ENCODE measurements around the gene CIAO3.

The CIAO3 gene

GRCh38 chr16:740764-741505 is at the start of gene CIAO3:
TSS of gene CIAO3 (minus strand) at chr16:740997. CDS start at chr16:740985, 12 bp downstream.
- no peak for TF ChIP-seq GATA2 (IDR thresholded peaks at IDR 0.05; ENCODE audit: low read depth, low read length)
- no peak for TF ChIP-seq GATA3 (IDR thresholded peaks at IDR 0.05; ENCODE audit: low read depth, low read length)

DNA sequence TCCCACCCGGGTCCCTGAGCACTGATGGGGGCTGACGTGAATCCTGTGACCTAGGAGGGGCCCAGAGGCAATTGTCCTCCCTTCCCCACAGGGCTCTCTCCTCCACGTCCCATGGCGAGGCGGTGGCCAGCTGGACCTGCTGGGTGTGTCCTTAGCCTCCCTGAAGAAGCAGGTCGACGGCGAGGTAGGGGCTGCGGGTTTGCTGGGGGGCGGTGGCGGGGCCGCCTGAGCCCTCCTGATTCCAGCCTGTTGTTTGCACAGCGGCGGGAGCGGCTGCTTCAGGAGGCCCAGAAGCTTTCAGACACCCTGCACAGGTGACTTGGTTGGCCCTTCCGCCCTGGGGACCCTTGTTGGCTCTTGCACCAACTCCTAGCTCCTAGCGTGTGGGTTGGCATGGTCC is 49.3 kb upstream of the CIAO3 start:
- TF ChIP-seq GATA2 (IDR thresholded peaks at IDR 0.05; ENCODE audit: low read depth, low read length) (no peak), GATA3 (IDR thresholded peaks at IDR 0.05; ENCODE audit: low read depth, low read length) (no peak)

DNA sequence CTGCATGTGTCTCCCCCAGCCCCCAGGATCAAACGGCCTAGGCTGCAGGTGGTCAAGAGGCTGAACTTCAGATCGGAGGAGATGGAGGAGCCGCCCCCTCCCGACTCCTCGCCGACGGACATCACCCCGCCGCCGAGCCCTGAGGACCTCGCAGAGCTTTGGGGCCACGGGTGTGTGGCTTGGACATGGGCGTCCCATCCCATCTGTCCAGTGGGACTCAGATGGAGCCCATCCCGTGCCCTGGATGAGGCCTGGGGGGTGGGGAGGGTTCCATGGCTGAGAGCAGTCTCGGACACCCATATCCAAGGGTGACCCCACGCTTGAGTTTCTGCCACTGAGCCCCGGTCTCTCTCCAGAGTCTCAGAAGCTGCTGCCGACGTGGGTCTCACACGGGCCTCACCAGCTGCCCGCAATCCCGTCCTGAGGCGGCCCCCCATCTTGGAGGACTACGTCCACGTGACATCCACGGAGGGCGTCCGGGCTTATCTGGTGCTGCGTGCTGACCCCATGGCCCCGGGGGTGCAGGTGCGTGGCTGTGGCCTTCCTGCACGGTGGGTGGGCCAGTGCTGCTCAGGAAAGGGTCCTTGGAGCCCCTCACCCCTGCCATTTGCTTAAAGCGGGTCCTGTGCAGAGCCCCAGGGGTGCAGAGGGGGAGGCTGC is 48.5 kb upstream of the CIAO3 start:
- no peak for TF ChIP-seq GATA2 (IDR thresholded peaks at IDR 0.05; ENCODE audit: low read depth, low read length)
- no peak for TF ChIP-seq GATA3 (IDR thresholded peaks at IDR 0.05; ENCODE audit: low read depth, low read length)

- TF ChIP-seq GATA3 (IDR thresholded peaks at IDR 0.05; ENCODE audit: low read depth, low read length) (no peak), GATA2 (IDR thresholded peaks at IDR 0.05; ENCODE audit: low read depth, low read length) (no peak)
Observed at GRCh38 chr16:788399-789126, 47.8 kb upstream of the CIAO3 start, which contains the start of gene CHTF18. TSS of gene CHTF18 (plus strand) at chr16:788620. CDS start at chr16:788685, 65 bp downstream.

GRCh38 chr16:787978-788398 is 47.2 kb upstream of the CIAO3 start, which contains the start of gene RPUSD1:
TSS of gene RPUSD1 (minus strand) at chr16:788381. CDS start at chr16:787737, 644 bp downstream.
- TF ChIP-seq GATA3 (IDR thresholded peaks at IDR 0.05; ENCODE audit: low read depth, low read length) (no peak), GATA2 (IDR thresholded peaks at IDR 0.05; ENCODE audit: low read depth, low read length) (no peak)

GRCh38 chr16:787321-787966 is 46.6 kb upstream of the CIAO3 start:
- TF ChIP-seq GATA2 (IDR thresholded peaks at IDR 0.05; ENCODE audit: low read depth, low read length) (no peak), GATA3 (IDR thresholded peaks at IDR 0.05; ENCODE audit: low read depth, low read length) (no peak)

DNA sequence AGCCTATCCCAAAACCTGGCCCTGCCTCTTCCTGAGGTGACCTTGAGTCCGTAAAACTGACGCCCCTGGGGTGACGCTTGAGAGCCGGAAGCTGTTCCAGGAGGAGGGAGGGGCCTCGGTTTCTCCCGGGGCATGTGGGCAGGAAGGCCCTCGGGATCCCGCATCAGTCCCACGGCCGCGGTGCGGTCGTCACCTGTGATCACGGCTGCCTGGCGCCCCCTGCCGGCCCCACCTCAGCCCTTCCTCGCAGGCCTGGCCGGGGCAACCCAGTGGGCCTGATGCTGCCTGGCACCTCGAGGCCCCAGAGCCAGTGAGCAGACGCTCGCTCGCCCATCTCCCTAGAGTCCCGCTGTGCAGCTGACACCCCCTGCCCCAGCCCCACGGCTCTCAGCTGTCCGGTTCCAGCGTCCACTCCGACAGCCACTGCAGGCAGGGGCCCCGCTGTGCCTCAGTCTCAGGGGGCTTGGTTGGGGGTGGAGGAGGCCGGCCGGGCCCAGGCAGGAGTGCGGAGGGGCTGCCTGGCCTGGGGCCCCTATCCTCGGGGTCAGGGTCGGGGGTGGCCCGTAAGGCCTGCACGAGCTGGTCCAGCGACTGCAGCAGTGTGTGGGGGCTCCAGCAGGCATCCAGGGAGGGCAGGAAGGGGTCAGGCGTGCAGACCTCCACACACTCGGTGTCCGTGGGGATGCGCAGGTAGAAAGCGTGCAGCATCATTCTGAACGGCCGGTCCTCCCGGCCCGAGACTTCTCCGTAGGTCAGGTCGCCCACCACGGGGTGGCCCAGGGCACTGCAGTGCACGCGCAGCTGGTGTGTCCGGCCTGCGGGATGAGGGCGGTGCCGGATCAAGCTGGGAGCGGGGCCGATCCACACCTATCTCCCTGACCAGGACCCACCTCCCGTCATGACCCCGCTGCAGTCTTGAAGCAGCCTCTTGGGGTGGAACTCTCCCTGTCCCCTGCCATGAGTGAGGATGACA is 45.1 kb upstream of the CIAO3 start:
- no peak for TF ChIP-seq GATA3 (IDR thresholded peaks at IDR 0.05; ENCODE audit: low read depth, low read length)
- no peak for TF ChIP-seq GATA2 (IDR thresholded peaks at IDR 0.05; ENCODE audit: low read depth, low read length)

GRCh38 chr16:784431-784830 is 43.6 kb upstream of the CIAO3 start:
- TF ChIP-seq GATA3 (IDR thresholded peaks at IDR 0.05; ENCODE audit: low read depth, low read length) (no peak), GATA2 (IDR thresholded peaks at IDR 0.05; ENCODE audit: low read depth, low read length) (no peak)

GRCh38 chr16:783404-784161 is 42.8 kb upstream of the CIAO3 start:
- TF ChIP-seq GATA2 (IDR thresholded peaks at IDR 0.05; ENCODE audit: low read depth, low read length): no peak
- no peak for TF ChIP-seq GATA3 (IDR thresholded peaks at IDR 0.05; ENCODE audit: low read depth, low read length)

GRCh38 chr16:782766-783403 is 42.1 kb upstream of the CIAO3 start:
- TF ChIP-seq GATA2 (IDR thresholded peaks at IDR 0.05; ENCODE audit: low read depth, low read length) (no peak), GATA3 (IDR thresholded peaks at IDR 0.05; ENCODE audit: low read depth, low read length) (no peak)

GRCh38 chr16:782258-782657 is 41.5 kb upstream of the CIAO3 start:
- TF ChIP-seq GATA2 (IDR thresholded peaks at IDR 0.05; ENCODE audit: low read depth, low read length): no peak
- no peak for TF ChIP-seq GATA3 (IDR thresholded peaks at IDR 0.05; ENCODE audit: low read depth, low read length)
